Esophagus squamous epithelium (tissue), 5 donors: ENCODE measurements around the gene RABGAP1L. TPM values are rescaled to one million over a fixed set of nuclear protein-coding genes. Genes with fewer than 3 reads are reported as not detected.
"Not testable (repeated sequence)": the region's sequence is repeated elsewhere in the genome, so short reads cannot be mapped to it uniquely, and the experiment has no call there.

ENCODE experiments used
- DNase-seq: peaks from one replicate; lab custom pipeline; 2025; lab: John Stamatoyannopoulos, UW
- H3K27ac ChIP-seq, 4 donors: fragments of 200-600 bp; sonication (generic); one replicate each; pipeline ENCODE4 v1.5.1; 2016 to 2019; ENCODE audit warnings: mild to moderate bottlenecking in 1 of 4
- H3K27me3 ChIP-seq, 4 donors: fragments of 200-600 bp; sonication (generic); 1 replicate in 3 of 4; 2 replicates in 1 of 4; pipeline versions ENCODE4 v1.5.1 to v1.6.0; 2017 to 2021; ENCODE audit warnings: antibody characterized with exemption in 1 of 4
- H3K36me3 ChIP-seq, 3 donors: fragments of 200-600 bp; sonication (generic); one replicate each; pipeline ENCODE4 v1.5.1; 2016 to 2019
- H3K4me1 ChIP-seq, 3 donors: fragments of 200-600 bp; sonication (generic); one replicate each; pipeline ENCODE4 v1.5.1; 2017 to 2019
- H3K4me3 ChIP-seq, 4 donors: fragments of 200-600 bp; sonication (generic); 1 replicate in 3 of 4; 2 replicates in 1 of 4; pipeline ENCODE4 v1.5.1; 2016 to 2019; ENCODE audit warnings: mild to moderate bottlenecking in 2 of 4, moderate library complexity in 1 of 4
- H3K9me3 ChIP-seq, 3 donors: fragments of 200-600 bp; sonication (generic); one replicate each; pipeline ENCODE4 v1.5.1; 2016 to 2019
- POLR2A ChIP-seq, 4 donors: fragments of 450-650 bp; IDR thresholded peaks; one replicate each; pipeline ENCODE4 v1.6.1; 2017; ENCODE audit warnings: antibody characterized with exemption in 4 of 4, mild to moderate bottlenecking in 4 of 4, moderate library complexity in 3 of 4
- WGBS, 2 donors: methylation state at CpG; one replicate each; pipeline ENCODE4 v1.1.5; 2018; 5-methylcytosine and 5-hydroxymethylcytosine counted together
- intact Hi-C: fragments of 100-400 bp; cut with DNase I; formaldehyde crosslinking; loops from one replicate; pipeline ENCODE4 v1.15.0; 2022
- total RNA-seq, 4 donors: library from RNA; depleted of rRNA; stranded (reverse); fragments of >200 nt; gene quantifications; one replicate each; pipeline ENCODE4 v1.1.0, GENCODE V29; 2016
- TF ChIP-seq, protein P1 (sequence below), 6 experiments: fragments of 450-650 bp in 4 of 6; fragments of 200-600 bp in 2 of 6; sonication (generic) in 2 of 6; IDR thresholded peaks; one replicate each; pipeline ENCODE4 v1.5.1; 2016 to 2019; ENCODE audit warnings: antibody characterized with exemption in 6 of 6, mild to moderate bottlenecking in 4 of 6, moderate library complexity in 4 of 6
- donor health status: DM: yes; HTN: yes; CAD: no.

Gene RABGAP1L
- total RNA-seq, 4 donors from 2014 or later, result 35.7 to 45.6 (median 41.0) TPM

DNA sequence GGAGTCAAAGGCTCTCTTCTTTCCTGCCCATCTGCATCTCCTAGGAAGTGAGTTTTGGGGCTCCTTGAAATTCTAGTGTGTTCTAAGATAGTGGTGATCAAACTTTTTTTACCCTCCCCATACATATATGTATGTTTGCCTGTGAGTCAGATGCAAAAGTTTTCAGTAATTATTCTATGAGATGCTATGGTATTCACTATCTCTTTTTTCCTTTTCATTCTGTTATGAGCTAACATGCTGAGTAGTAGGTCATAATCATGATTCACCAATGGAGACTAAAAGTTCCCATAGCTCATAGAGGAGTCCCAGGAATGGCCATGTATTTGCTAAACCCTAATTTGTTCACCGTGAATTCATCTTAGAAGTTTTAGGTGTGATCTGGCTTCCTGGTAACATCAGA is 424.0 kb downstream of the RABGAP1L start:
- intact Hi-C loops, result no loop called here
- Histone ChIP-seq H3K4me3 (no peak overlapping the region), H3K36me3 (peaks cover 0 to 22% (median 0%) of the 10 kb centered on the region in 3 donors), H3K27me3 (no peaks in the 10 kb centered on the region), H3K4me1 (no peaks in the 10 kb centered on the region), H3K27ac (no peak overlapping the region), H3K9me3 (peaks cover 0 to 6% (median 0%) of the 10 kb centered on the region in 3 donors)
- no peak for DNase-seq
- WGBS, 2 donors, result 89% methylated on average over 1 of the region's 1 CpG
- TF ChIP-seq, protein P1, sequence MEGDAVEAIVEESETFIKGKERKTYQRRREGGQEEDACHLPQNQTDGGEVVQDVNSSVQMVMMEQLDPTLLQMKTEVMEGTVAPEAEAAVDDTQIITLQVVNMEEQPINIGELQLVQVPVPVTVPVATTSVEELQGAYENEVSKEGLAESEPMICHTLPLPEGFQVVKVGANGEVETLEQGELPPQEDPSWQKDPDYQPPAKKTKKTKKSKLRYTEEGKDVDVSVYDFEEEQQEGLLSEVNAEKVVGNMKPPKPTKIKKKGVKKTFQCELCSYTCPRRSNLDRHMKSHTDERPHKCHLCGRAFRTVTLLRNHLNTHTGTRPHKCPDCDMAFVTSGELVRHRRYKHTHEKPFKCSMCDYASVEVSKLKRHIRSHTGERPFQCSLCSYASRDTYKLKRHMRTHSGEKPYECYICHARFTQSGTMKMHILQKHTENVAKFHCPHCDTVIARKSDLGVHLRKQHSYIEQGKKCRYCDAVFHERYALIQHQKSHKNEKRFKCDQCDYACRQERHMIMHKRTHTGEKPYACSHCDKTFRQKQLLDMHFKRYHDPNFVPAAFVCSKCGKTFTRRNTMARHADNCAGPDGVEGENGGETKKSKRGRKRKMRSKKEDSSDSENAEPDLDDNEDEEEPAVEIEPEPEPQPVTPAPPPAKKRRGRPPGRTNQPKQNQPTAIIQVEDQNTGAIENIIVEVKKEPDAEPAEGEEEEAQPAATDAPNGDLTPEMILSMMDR (IDR thresholded peaks at IDR 0.05), result no peak
- TF ChIP-seq POLR2A (IDR thresholded peaks at IDR 0.05), result no peak

DNA sequence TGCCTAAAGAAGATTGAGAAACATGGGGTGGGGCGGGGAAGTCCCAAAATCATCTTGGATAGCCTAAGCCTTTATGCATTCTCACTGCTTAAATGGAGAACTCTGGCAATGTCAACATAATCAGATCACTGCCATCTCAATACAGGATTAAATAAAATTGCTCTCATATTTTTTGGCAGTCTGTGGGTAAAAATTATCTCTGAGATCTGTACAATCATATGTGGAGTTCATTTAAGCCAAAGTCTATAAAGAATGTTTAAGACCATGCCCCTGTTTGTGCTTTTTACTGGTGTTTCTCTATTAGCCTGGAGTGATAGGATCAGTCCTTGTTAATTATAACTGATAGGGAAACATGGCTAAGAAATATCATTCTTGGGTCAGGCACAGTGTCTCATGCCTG is 424.8 kb downstream of the RABGAP1L start:
- peaks cover 0 to 22% (median 0%) of the 10 kb centered on the region in 3 donors for H3K36me3 ChIP-seq
- H3K9me3 ChIP-seq, result peaks cover 0 to 13% (median 0%) of the 10 kb centered on the region in 3 donors
- no peak overlapping the region for H3K4me3 ChIP-seq
- DNase-seq, result no peak
- H3K27me3 ChIP-seq, result no peaks in the 10 kb centered on the region
- intact Hi-C loops, result no loop called here
- WGBS, 2 donors, result 91% methylated on average over 1 of the region's 1 CpG
- H3K27ac ChIP-seq, result no peak overlapping the region
- TF ChIP-seq POLR2A (IDR thresholded peaks at IDR 0.05), result no peak
- TF ChIP-seq, protein P1 (IDR thresholded peaks at IDR 0.05), result no peak
- no peaks in the 10 kb centered on the region for H3K4me1 ChIP-seq

DNA sequence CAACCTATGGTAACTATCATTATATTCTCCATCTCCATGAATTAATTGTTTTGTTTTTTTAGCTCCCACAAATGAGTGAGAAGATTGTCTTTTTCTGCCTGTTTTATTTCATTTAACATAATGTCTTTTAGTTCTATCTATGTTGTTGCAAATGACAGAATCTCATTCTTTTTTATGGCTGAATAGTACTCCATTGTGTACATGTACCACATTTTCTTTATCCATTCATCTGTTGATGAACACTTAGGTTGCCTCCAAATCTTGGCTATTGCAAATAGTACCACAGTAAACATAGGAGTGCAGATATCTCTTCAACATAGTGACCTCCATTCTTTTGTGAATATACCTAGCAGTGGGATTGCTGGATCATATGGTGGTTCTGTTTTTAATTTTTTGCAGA is 429.3 kb downstream of the RABGAP1L start:
- H3K4me1 ChIP-seq, H3K4me3 ChIP-seq, H3K27me3 ChIP-seq, intact Hi-C loops, H3K27ac ChIP-seq, DNase-seq: not testable (repeated sequence)
- Histone ChIP-seq H3K9me3 (peaks cover 0 to 13% (median 0%) of the 10 kb centered on the region in 3 donors), H3K36me3 (peaks cover 0 to 22% (median 0%) of the 10 kb centered on the region in 3 donors)

DNA sequence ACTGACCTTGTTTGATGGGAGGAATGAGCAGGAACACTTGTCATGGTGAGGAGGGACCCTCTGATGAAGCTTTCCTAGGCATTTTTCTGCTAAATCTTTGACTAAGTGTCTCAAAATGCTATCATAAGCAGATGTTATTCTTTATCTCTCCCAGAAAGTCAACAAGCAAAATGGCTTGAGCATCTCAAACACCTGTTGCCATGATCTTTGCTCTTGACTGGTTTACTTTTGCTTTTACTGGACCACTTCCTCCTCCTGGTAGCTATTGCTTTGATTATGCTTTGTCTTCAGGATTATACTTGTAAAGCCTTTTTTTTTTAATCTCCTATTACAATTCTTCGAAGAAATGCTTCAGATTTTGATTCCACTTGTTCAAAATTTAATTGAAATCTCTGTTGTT is 445.9 kb downstream of the RABGAP1L start:
- H3K4me1 ChIP-seq, result no peaks in the 10 kb centered on the region
- no peak for TF ChIP-seq POLR2A (IDR thresholded peaks at IDR 0.05)
- TF ChIP-seq, protein P1 (IDR thresholded peaks at IDR 0.05), result no peak
- DNase-seq, result no peak
- no peak overlapping the region for H3K4me3 ChIP-seq
- WGBS, 2 donors, result 62 to 85% methylated on average over 1 of the region's 1 CpG
- no peaks in the 10 kb centered on the region for H3K9me3 ChIP-seq
- peaks cover 0 to 20% (median 0%) of the 10 kb centered on the region in 3 donors for H3K36me3 ChIP-seq
- no peaks in the 10 kb centered on the region for H3K27me3 ChIP-seq
- H3K27ac ChIP-seq, result no peak overlapping the region
- intact Hi-C loops, result no loop called here

DNA sequence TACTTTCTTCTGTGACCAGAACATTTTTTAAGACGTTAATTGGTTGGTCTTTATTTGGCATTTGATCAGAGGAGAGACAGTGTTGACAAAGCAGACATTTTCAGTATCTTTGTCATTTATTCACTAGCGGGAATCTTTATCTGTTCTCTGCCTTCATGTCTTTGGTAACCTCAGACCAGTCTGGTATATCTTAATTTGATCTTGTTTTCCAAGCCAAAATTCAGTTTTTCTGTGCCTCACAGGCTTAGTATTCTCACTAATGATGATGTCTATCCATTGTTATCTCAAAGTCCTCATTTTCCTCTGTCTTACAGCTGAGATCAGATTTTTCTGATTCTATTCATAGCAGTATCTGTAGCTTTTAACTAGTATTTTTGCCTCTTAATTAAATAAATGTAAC is 447.2 kb downstream of the RABGAP1L start:
- Histone ChIP-seq H3K4me3 (no peak overlapping the region), H3K9me3 (no peaks in the 10 kb centered on the region), H3K36me3 (peaks cover 0 to 12% (median 0%) of the 10 kb centered on the region in 3 donors), H3K4me1 (no peaks in the 10 kb centered on the region), H3K27me3 (no peaks in the 10 kb centered on the region), H3K27ac (no peak overlapping the region)
- DNase-seq, result no peak
- no peak for TF ChIP-seq POLR2A (IDR thresholded peaks at IDR 0.05)
- TF ChIP-seq, protein P1 (IDR thresholded peaks at IDR 0.05), result no peak
- intact Hi-C loops, result no loop called here
- 68 to 82% methylated on average over 2 of the region's 2 CpGs for WGBS, 2 donors

DNA sequence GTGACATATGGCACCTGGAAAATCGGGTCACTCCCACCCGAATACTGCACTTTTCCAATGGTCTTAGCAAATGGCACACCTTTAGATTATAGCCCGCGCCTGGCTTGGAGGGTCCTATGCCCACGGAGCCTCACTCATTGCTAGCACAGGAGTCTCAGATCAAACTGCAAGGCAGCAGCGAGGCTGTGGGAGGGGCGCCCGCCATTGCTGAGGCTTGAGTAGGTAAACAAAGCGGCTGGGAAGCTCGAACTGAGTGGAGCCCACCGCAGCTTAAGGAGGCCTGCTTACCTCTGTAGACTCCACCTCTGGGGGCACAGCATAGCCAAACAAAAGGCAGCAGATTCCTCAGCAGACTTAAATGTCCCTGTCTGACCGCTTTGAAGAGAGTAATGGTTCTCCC is 458.6 kb downstream of the RABGAP1L start:
- H3K4me3 ChIP-seq, H3K4me1 ChIP-seq, DNase-seq, H3K27me3 ChIP-seq, H3K36me3 ChIP-seq, intact Hi-C loops, H3K27ac ChIP-seq: not testable (repeated sequence)
- peaks cover 0 to 11% (median 0%) of the 10 kb centered on the region in 3 donors for H3K9me3 ChIP-seq
- WGBS, 2 donors, result 94 to 95% methylated on average over 9 of the region's 12 CpGs
